GM19463 (cell line): ENCODE measurements around the gene NFIB.

Experiments
- ATAC-seq: cut with Tn5 transposase; IDR thresholded peaks from one replicate; pipeline ENCODE4 v1.9.1; 2021; ENCODE audit warnings: mild to moderate bottlenecking, moderate library complexity; ENCODE audit not compliant: unreplicated experiment

The NFIB gene

DNA sequence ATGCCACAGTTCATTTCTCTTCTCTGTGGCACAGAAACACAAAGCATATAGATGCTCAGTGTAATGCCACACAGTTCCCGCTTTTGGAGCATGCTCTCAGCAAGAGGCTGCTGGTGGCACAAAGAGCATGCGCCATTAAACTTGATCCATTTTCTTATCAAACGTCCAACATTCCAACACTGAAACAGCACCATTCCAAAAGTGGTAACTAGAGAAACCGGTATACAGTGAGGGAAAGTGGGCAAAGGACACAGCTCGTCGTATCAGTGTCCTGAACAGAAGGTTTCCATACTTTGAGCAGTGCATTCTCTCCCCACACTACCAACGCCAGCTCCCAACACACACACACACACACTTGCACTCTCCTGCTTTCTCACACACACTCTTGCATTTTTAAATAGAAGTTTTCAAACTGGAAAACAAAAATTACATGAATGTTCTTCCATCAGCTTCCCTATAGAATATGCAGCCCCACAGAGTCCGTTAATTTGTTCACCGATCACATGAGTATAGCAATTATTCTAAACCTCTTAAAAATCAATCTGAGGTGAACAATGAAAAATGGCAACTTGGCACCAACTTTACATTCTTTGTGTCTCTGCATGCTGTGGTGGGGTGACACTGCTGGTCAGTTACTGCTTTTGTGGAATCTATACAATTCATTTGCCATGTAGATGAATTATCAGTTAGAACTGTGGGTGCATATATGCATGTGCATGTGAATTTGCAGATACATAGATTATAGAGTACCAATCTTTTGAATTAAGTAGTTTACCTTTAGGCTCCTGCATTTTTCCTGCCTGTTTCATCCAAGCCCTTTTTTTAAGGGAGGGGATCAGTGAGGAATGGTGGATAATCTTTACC, 5.7 kb downstream of the NFIB start:
- no peak for ATAC-seq

DNA sequence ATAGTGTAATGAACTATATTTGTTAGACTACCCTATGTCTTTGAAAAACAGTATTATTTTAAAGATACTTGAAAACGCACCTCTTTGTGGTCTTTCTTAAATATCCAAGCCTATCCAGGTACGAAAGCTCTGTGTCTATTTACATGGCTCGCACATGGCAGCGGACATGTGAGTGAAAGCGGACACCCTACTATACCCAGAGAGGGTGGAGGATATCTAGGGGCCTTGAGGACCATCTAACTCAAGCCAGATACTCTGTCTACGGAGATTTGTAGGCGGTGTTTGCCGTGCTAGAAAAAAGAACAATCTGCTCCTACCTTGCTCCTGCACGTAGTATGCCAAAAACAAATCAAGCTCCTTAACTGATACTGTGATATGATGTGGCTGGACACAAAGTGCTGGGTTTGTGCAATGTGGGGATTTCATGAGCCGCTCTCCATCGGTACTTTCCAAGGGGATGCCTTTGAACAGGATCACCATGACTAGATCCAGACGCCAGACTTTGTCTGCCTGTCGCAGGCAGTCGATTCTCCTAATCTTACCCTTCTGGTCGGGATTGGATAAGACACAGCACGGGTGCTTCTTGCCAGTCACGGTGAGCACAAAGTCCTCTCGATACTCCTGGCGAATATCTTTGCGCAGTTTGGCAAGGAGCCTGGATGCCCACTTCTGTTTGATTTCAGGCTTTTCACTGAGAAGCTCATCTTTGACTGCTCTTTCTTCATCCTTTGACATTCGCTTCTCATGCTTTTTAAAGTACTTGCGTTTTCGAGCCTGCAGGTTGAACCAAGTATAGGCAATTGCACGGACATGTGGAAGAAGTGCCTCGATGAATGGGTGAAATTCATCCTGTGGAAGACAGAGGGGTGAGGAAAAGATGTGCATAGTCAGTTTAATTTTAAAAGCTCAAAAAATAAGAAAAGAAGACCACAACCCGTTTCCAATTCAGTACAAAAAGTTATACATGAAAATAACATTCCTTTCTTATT, 7.0 kb downstream of the NFIB start:
- ATAC-seq, result no peak

DNA sequence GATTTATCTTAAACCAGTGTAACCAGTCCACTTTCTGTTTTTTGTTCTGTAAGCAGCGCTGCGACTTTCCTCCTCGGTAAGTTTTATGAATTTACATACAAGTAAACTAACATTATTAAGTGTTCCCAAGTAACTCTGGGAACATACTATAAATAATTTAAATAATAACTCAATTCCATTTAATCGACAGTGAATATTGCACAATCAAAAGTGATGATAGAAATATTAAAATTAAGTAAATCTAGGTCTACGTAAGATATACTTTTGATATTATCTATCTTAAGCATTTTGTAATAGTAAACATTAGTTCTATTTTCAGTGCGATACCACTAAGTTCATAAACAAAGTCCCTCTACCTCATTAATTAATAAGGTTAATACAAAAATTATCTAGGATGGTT, 7.8 kb downstream of the NFIB start:
- ATAC-seq, result no peak

DNA sequence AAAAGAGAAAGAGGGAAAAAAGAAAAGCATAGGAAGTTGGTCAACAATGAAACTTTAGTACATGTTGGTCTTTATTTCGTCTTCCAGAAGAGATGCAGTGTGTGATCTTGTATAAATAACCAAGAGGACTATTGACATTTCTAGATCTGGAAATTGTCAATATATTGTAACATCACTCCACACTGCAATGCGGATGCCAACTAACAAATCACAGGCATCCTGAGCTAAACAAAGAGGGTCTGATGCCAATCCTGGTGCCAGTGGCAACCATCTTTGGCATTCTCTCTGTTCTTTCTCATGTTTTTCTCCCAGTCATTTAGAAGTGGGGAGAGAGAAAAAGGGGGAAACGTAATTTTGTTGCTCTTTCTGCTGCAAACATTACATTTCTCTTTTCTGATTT, 9.7 kb downstream of the NFIB start:
- no peak for ATAC-seq

- ATAC-seq, result no peak
Observed at GRCh38 chr9:14303521-14303920, 10.4 kb downstream of the NFIB start.

DNA sequence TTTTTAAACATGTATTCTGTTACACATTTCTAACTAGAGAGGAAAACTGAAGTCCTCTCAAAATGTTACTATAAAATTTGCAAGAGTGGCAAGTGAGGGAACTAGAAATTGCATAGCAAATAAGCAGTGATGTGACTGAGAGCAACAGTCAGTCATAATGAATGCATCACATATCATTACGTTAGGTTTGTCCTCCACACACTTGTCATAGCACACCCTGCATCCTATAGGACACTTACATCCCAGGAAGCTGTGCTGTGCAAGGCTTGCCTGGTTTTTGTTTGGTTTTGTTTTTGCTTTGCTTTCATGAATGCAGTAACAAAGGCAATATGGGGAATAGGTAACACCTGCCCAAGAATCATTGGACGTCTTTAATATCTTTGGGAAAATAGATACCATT, 10.8 kb downstream of the NFIB start:
- no peak for ATAC-seq

- ATAC-seq, result no peak
Observed at GRCh38 chr9:14302405-14302804, 11.5 kb downstream of the NFIB start.

- ATAC-seq, result no peak
Observed at GRCh38 chr9:14301583-14302021, 12.3 kb downstream of the NFIB start.

GRCh38 chr9:14301006-14301405, 12.9 kb downstream of the NFIB start:
- ATAC-seq, result no peak

DNA sequence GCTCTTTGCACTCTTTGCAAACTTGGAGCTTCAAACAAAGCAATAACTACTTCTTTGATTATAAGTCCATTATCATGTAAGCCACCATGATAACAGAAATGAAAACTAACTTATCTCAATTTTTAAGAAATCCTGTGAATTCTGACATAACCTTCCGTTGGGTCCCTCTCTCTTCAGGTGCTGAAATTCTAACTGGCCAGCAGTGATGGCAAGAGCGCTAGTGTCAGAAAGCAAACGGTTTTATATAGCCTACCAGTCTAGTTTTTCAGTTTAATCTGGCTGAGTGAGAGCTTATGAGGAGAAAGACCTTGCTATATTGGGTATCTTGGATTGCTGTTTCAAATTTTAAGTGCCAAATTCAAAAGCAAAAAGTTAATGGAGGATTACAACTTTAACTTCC, 13.4 kb downstream of the NFIB start:
- no peak for ATAC-seq

DNA sequence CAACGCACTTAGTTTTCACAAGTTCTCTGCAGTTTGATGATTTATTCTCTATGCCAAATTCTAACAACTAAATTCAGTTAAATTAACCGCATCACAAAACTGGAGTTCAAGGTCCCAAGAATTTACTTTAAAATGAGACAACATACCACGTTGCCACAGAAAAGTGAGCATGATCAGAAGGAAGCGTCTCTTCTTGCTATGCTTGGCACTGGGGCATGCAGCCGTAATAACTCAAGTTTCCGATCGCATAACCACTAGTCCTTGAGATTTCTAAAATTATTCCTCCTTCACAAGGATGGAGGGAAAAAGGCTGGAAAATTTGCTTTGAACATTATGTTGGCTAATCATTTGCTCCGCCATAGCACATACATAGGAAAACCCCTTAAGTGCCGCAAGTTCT, 13.9 kb downstream of the NFIB start:
- ATAC-seq, result no peak

DNA sequence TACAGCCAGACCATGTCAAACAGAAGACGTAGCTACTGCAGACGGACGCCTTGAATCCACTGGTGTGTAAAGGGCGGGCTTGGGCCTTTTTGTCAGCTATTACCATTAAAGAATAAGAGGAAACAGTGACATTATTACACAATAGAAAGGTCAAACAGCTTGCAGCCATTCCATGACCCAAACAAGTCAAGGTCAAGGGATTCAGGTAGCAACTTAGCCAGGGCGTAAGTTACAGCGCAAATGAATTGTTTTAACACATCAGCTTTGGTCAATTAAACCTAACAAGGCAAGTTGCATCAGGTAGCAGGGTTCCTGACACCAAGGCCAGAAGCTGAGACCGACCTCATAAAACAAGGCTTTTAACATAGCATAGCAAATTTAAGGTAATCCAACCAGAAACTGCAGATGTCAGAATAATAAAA, 15.3 kb downstream of the NFIB start:
- no peak for ATAC-seq

GRCh38 chr9:14296495-14297113, 17.3 kb downstream of the NFIB start:
- no peak for ATAC-seq

DNA sequence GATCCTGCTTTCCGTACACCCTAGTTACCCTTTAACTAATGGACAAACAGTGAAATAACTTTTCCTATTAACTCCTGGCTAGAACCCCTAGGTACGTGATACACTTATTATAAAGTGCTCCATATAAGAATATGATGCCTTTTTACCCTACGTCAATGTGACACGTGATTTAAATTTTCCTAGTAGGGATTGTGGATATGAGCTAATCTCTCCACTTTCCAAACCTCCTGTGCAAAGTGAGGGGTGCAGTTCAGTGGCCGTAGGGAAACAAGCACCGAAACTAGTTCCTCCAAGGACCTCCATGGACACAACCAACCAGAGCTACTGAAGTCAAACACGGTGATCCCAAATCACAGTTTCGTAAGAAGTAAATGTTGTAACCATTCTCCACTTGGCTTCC, 19.3 kb downstream of the NFIB start:
- ATAC-seq, result no peak

DNA sequence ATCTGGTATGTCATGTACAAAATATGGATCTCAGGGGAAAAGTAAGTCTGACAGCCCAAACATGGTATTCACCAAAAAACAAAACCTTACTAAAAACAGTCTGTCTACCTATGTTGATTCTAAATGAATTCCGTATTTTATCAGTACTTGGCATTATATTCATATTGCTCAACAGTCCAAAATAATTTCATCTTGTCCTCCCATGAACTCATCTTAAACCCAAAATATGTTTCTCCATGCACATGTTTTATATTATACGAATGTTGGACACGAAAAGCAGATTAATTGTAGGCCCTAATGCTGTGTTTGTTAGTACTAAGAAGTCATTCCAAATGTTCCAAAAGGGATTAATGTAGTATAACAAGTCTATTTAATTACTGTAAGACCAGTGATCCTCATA, 20.1 kb downstream of the NFIB start:
- ATAC-seq, result no peak

DNA sequence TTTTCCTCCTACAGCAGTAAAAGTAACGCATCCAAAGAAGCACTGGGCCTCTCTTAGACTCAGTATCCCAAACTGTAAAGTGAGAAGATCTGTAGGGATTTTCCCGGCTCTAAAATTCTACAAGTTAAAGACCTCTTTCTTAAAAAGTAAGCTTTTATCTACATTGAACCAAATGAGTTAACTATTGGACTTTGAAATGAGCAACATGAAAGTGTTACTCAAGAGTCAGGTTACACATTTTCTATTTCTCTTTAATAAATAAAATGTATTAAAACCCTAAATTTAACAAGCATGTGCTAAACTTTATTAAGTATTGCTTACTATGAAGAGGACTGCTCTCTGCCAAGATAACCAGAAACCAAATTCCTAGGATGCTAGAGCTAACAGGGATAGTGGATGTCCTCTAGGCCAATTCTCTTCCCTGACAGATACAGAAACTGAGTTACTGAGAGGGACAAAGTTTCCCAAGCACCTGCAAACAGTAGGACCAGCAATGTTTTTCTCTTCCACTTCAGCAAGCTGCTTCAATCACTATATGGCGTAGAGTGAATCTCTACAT, 21.7 kb downstream of the NFIB start:
- no peak for ATAC-seq

GRCh38 chr9:14289916-14290315, 24.0 kb downstream of the NFIB start:
- no peak for ATAC-seq

GRCh38 chr9:14288433-14288832, 25.5 kb downstream of the NFIB start:
- no peak for ATAC-seq

DNA sequence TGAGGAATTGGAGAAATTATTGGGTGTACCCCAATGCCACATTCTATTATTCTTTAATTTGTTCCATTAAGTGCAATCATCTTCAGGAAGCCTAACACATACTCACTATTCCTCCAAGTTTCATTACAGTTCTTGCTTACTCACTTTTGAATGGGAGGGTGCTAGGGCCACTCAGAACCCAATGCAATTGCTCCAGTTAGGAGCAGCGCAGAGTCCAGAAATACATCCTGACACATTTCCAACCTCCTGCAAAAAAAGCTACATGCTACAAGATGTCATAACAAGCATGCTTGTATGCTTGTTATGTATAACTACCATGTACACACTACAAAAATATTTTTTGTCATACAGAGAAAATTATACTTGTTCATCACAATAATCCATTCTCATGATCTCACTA, 27.8 kb downstream of the NFIB start:
- no peak for ATAC-seq

DNA sequence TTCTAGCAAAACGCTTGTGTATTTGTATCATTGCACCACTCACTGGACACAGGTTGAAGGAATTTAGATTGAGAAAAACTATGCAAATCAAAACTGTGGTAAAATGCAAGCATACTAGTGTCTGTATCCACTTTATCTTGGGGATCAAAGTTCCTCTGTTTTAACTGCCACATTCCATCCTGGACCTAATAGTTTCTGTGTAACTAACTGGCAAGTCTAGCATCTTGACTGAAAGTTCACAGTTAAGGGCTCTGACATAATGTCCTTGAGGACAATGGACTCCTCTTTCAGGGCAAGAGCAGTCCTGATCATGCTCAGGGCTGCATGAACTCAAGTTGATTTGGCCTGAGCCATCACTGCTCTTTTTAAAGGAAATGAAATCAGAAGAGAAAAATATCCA, 30.7 kb downstream of the NFIB start:
- no peak for ATAC-seq

- ATAC-seq, result no peak
Observed at GRCh38 chr9:14281876-14282275, 32.1 kb downstream of the NFIB start.
